ENCODE measurements around the gene PMM1. TPM values are rescaled to one million over a fixed set of nuclear protein-coding genes. Genes with fewer than 3 reads are reported as not detected.

The PMM1 gene
- total RNA-seq, 1 experiment from 2014 or later = 30.5 TPM

GRCh38 chr22:41571786-41572185 lies 17.9 kb downstream of the PMM1 start:
- Histone ChIP-seq H3K4me3 (ENCODE audit: low read depth in 2 of 2, low read length in 2 of 2) (no peak overlapping the region), H3K9me3 (ENCODE audit: control insufficient read depth, insufficient read depth, low read depth, low read length) (no peaks in the 10 kb centered on the region), H3K36me3 (ENCODE audit: control insufficient read depth, insufficient read depth, low read length) (no peaks in the 10 kb centered on the region), H3K27me3 (ENCODE audit: control insufficient read depth, insufficient read depth, low read length) (no peaks in the 10 kb centered on the region), H3K4me1 (ENCODE audit: control insufficient read depth, insufficient read depth, low read length) (peaks cover 9% of the 10 kb centered on the region), H3K27ac (ENCODE audit: low read length) (no peak overlapping the region)
- TF ChIP-seq REST (IDR thresholded peaks at IDR 0.05; ENCODE audit: insufficient read depth in 1 of 2, low read depth in 2 of 2, low read length in 1 of 2) (no peak), CTCF (IDR thresholded peaks at IDR 0.05) (no peak), TCF7L2 (IDR thresholded peaks at IDR 0.05; ENCODE audit: low read depth, low read length) (no peak), POLR2AphosphoS5 (IDR thresholded peaks at IDR 0.05; ENCODE audit: low read depth, low read length) (no peak), SIN3A (IDR thresholded peaks at IDR 0.05; ENCODE audit: borderline replicate concordance, insufficient read depth, low read depth, low read length) (no peak)
- ATAC-seq (no peak), DNase-seq (ENCODE audit: low read depth, low spot score) (no peak)
- no TSS peak for BruUV-seq (replicated peaks)
- intact Hi-C loops (cut with micrococcal nuclease; ENCODE audit: unreplicated experiment) (no loop called here), in situ Hi-C loops (cut with HindIII; ENCODE audit: low pct_unique_long_range_greater_than_20kb, low sequenced_read_pairs) (no loop called here)
- CTCF ChIA-PET = no interaction called here
- POLR2A ChIA-PET = interaction anchor here (1.1 kb wide), 1 partner anchor 18 kb away, joined by 5 read pairs; the partner anchor contains the start of gene PMM1

- ChIA-PET POLR2A (no interaction called here), CTCF (interaction anchor here (0.6 kb wide), 1 partner anchor 16 kb away, joined by 4 read pairs; no protein-coding TSS in a partner anchor)
- Histone ChIP-seq H3K36me3 (ENCODE audit: control insufficient read depth, insufficient read depth, low read length) (no peaks in the 10 kb centered on the region), H3K27ac (ENCODE audit: low read length) (no peak overlapping the region), H3K4me3 (ENCODE audit: low read depth in 2 of 2, low read length in 2 of 2) (no peak overlapping the region), H3K27me3 (ENCODE audit: control insufficient read depth, insufficient read depth, low read length) (no peaks in the 10 kb centered on the region), H3K9me3 (ENCODE audit: control insufficient read depth, insufficient read depth, low read depth, low read length) (no peaks in the 10 kb centered on the region), H3K4me1 (ENCODE audit: control insufficient read depth, insufficient read depth, low read length) (peaks cover 14% of the 10 kb centered on the region)
- TF ChIP-seq POLR2AphosphoS5 (IDR thresholded peaks at IDR 0.05; ENCODE audit: low read depth, low read length) (no peak), TCF7L2 (IDR thresholded peaks at IDR 0.05; ENCODE audit: low read depth, low read length) (no peak), REST (IDR thresholded peaks at IDR 0.05; ENCODE audit: insufficient read depth in 1 of 2, low read depth in 2 of 2, low read length in 1 of 2) (no peak), SIN3A (IDR thresholded peaks at IDR 0.05; ENCODE audit: borderline replicate concordance, insufficient read depth, low read depth, low read length) (no peak), CTCF (IDR thresholded peaks at IDR 0.05) (no peak)
- ATAC-seq (no peak), DNase-seq (ENCODE audit: low read depth, low spot score) (no peak)
- in situ Hi-C loops (cut with HindIII; ENCODE audit: low pct_unique_long_range_greater_than_20kb, low sequenced_read_pairs) (no loop called here), intact Hi-C loops (cut with micrococcal nuclease; ENCODE audit: unreplicated experiment) (no loop called here)
- BruUV-seq (replicated peaks) = no TSS peak
These were observed 19.4 kb downstream of the PMM1 start for GRCh38 chr22:41570221-41570620.
